Neural progenitor cell (in vitro differentiated cells): ENCODE data around the gene DCTN4.

Experiments used
- EZH2phosphoT487 ChIP-seq: fragments of 200-600 bp; sonication (generic); IDR thresholded peaks from 2 replicates; pipeline ENCODE4 v1.6.1; 2017; ENCODE audit warnings: antibody characterized with exemption
- TF ChIP-seq, protein P1 (sequence below): fragments of 200-600 bp; sonication (generic); IDR thresholded peaks from 2 replicates; pipeline ENCODE4 v1.5.1; 2017; ENCODE audit warnings: antibody characterized with exemption, mild to moderate bottlenecking

DNA sequence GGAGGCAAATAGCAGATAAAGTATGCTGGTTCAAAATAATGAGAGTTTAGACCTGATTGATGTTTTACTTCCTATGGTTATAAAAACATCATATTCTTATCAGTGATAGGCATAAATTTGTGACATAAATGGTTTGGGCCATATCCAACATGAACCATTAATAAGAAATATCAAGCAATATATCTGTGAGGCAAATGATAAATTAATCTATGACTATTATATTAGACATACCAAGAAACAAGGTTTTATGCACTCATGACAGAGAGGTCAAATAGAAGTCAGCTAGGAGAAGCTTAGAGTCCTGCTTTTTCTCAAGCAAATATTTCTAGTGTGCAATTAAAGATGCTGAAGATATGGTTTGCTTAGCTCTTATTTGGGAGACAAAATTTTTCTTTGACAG lies 30.2 kb upstream of the DCTN4 start:
- TF ChIP-seq, protein P1, sequence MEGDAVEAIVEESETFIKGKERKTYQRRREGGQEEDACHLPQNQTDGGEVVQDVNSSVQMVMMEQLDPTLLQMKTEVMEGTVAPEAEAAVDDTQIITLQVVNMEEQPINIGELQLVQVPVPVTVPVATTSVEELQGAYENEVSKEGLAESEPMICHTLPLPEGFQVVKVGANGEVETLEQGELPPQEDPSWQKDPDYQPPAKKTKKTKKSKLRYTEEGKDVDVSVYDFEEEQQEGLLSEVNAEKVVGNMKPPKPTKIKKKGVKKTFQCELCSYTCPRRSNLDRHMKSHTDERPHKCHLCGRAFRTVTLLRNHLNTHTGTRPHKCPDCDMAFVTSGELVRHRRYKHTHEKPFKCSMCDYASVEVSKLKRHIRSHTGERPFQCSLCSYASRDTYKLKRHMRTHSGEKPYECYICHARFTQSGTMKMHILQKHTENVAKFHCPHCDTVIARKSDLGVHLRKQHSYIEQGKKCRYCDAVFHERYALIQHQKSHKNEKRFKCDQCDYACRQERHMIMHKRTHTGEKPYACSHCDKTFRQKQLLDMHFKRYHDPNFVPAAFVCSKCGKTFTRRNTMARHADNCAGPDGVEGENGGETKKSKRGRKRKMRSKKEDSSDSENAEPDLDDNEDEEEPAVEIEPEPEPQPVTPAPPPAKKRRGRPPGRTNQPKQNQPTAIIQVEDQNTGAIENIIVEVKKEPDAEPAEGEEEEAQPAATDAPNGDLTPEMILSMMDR, result no peak
- TF ChIP-seq EZH2phosphoT487, result no peak
